Choroid plexus epithelial cell (primary cell): ENCODE results near the gene TNFRSF25.

ENCODE experiments used
- DNase-seq: peaks from one replicate; pipeline ENCODE4 v3.0.0-alpha.2; 2010; ENCODE audit warnings: low read depth
- H3K4me3 ChIP-seq: 2 replicates; pipeline ENCODE4 v1.5.1; 2011; ENCODE audit warnings: low read depth, mild to moderate bottlenecking, control low read depth, low read length, moderate library complexity
- CTCF ChIP-seq: conservative IDR thresholded peaks from 2 replicates; pipeline ENCODE4 v1.5.1; 2011; ENCODE audit warnings: low read depth, mild to moderate bottlenecking, control low read depth, inconsistent platforms, low read length, moderate library complexity

The TNFRSF25 gene

GRCh38 chr1:6473156-6473555, 7.2 kb upstream of the TNFRSF25 start:
- no peak overlapping the region for H3K4me3 ChIP-seq
- no peak for TF ChIP-seq CTCF
- no peak for DNase-seq

GRCh38 chr1:6472391-6472790, 6.4 kb upstream of the TNFRSF25 start:
- DNase-seq: no peak
- no peak overlapping the region for H3K4me3 ChIP-seq
- TF ChIP-seq CTCF: peak; percentile 40

GRCh38 chr1:6471970-6472368, 6.0 kb upstream of the TNFRSF25 start:
- TF ChIP-seq CTCF: no peak
- DNase-seq: no peak
- H3K4me3 ChIP-seq: no peak overlapping the region

DNA sequence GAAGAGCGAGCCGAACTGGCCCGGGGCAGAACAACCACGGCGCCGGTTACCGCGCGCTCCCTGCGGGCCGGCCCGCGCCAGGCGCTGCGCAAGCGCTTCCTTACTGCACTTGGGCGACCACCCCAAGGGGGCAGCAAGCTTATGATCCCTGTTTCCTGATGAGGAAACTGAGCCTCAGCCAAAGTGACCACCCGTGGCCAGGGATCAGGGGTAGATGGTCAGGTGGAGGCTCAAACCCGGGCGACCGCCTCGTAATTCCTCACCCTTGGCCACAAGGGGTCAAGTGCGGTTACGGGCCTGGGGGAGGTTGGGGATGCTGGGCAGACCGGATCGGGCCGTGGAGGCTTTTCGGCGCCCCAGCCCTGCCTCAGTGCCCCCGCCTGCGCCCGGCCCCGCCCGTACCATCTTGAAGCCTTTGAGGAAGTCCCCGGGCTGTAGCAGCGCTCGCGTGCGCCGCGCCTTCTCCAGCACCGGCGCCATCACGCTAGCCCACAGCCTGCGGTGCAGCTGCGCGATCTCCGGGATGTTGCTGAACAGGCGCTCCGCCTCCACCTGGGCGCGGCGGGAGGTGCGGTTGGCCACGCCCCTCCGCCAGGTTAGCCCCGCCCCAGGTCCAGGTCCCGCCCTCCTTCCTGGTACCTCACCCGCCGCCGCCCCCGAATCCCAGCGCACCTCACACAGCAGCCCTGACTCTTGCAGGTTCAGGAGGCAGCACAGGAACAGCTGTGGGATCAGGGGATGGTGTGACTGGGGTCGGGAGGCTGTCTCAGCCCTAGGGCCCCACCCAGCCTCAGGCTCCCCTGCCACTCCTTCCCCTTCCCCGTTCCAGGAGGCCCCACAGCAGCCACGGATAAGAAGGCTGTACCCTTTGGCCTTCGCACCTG, 5.4 kb upstream of the TNFRSF25 start:
- TF ChIP-seq CTCF: no peak
- H3K4me3 ChIP-seq: no peak overlapping the region
- DNase-seq: no peak

- TF ChIP-seq CTCF: no peak
- DNase-seq: no peak
- no peak overlapping the region for H3K4me3 ChIP-seq
These were observed 4.4 kb upstream of the TNFRSF25 start for GRCh38 chr1:6470132-6471085.

DNA sequence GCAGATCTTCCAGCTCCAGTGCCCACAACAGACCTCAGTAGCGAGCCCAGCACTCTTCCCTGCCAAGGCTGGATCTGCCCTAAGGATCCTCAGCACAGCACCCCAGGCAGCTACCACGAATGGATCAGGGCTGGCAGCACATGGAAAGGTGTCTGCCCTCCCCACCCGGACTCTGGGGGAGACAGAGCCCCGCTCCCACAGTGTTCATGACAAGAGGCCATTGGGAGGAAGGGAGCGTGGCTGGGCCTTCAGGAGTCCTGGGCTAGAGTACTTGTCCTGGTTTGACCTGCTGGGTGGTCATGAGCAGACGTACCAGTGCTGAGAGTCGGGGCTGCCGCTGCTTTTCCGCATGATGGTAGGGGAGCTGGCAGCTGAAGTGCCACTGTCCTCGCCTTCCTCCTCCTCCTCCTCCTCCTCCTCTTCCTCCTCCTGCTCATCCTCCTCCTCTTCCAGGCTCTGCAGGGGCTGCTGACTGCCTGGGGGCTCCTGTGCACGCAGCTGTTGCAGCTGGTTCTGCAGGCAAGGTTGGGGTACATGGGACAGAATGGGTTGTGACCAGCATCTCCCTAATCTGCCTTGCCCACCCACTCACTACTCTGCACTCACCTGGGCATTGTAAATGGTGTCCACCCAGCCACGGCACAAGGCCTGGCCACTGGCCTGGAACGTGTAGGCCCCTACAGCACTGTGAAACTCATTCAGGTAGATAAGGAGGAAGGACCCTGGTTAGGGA, 2.9 kb upstream of the TNFRSF25 start:
- DNase-seq: no peak
- no peak overlapping the region for H3K4me3 ChIP-seq
- TF ChIP-seq CTCF: no peak
